Tongue (tissue), 2 donors: ENCODE data around the gene ASIC2. TPM values are rescaled to one million over a fixed set of nuclear protein-coding genes. Genes with fewer than 3 reads are reported as not detected.

Experiments used
- DNase-seq: peaks from one replicate; pipeline ENCODE4 v3.0.0-alpha.2; 2015
- total RNA-seq: library from RNA; depleted of rRNA; stranded (reverse); fragments of >200 nt; gene quantifications from one replicate; pipeline ENCODE4 v1.2.3, GENCODE V29; 2014

The ASIC2 gene
- total RNA-seq, 1 donor from 2014 or later, result 0.10 TPM

DNA sequence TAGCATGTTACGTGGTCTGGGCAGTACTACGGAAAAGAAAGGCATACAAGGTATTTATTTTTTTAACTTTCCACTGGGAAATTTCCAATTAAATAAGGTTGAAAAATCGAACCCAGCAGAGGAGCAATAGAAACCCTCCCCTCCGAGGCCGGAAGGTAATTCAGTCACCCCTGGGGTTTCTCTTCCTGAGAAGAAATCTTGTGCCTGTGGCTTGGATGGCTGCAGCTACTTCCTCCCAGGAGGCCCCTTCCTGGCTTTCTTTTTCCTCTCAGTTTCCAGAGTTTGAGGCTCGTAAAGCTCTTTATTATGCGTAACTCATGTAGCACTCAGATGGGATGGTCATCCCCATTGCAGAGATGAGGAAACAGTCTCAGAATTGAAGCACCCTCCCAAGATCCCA lies 140.3 kb downstream of the ASIC2 start:
- no peak for DNase-seq

GRCh38 chr17:33151565-33151964 lies 141.5 kb downstream of the ASIC2 start:
- no peak for DNase-seq

GRCh38 chr17:33145941-33146340 lies 147.2 kb downstream of the ASIC2 start:
- DNase-seq, result no peak

DNA sequence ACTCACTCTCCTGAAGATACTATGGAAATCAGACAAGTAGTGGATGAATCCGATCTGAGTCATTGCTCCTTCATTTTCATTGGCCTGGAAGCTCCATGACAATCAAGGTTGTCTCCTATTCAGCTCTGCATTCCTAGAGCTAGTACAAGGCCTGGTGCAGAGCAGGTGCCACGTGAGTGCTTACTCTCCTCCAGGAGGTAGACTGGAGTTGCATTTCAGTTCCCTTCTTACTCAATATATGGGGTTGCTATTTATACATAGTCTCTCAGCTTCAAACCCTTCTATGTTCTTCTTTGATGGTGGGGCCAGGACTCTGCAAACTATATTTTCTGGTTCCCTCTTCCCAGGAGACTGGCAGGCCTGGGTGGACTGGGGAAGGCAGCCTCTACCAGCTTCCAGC lies 148.3 kb downstream of the ASIC2 start:
- DNase-seq, result no peak

DNA sequence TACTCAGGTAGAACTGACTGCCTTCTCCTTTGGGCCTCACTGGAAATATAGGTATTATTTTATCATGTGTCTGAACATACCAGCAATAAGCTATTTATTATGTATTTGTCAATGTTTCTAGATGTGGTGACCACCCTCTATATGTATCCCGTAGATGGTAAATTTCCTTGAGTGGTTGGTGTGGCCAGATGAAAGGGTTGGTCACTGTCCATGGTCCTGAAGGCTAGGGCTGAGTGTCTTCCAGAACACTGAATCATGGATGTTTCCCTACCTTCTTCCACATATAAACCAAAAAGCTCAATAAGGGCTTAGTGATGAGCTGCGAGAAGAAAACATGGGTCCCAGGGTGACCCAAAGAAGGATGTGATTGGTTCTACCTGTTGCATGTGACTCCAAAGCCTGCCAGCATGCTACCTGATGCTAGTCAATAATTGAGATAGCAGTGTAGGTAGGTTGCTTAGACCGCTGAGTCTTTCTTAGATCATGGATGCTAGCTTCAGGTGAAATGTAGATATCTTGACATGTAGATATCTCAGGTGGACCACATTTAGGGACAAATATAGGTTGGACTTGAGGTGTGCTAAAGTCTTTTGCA lies 150.3 kb downstream of the ASIC2 start:
- peak; percentile 72 for DNase-seq

DNA sequence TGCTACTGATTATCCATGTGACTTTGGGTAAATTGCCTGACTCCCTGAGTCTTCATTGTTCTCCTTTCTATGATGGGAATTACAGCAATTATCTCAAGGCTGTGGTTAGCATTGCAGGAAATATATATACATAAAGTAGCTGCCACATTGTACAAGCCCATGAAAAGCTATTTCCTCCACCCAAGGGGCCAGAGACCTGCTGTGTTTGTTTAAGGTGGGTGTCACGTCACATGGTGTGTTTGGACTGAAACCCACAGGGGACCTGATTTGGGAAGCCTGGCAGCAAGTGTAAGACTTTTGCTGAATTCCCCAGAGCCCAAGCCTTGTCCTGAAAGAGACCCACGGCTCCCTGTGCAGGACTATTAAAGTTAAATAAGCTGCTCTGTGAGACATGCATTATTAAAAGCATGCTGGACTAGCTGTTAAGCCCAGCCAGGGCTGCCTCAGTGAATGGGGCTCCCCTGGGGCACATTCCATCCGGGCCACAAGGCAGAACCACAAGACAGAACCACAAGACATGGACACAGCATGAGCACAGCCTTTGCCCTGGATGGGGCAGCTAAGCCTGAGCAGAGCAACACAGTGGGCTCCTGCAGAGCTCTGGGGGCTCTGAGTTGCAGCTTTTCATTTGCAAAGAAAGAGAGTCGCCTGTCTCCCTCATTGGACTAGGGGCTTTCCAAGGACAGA lies 152.5 kb downstream of the ASIC2 start:
- DNase-seq, result no peak

GRCh38 chr17:33138627-33139026 lies 154.5 kb downstream of the ASIC2 start:
- DNase-seq, result no peak

DNA sequence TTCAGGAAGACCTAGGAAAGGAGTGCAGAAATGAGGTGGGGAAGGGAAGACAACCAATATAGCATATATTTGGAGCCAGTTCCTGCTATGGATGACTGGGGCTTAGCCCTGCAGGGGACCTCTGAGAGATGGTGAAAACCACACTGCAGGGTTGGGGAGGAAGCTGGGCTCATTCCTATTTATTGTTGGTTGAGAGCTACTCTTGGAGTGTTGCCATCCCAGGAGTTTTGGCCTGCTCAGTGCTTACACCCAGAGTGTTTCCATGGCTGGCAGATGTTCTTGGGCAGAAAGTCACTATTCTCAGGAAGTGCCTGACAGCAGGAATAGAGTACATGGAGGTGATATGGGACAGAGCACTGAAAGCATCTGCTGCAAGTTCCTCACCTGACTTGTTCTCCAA lies 155.7 kb downstream of the ASIC2 start:
- no peak for DNase-seq

- no peak for DNase-seq
These were observed 157.4 kb downstream of the ASIC2 start for GRCh38 chr17:33135691-33136090.

GRCh38 chr17:33131620-33132019 lies 161.5 kb downstream of the ASIC2 start:
- no peak for DNase-seq

GRCh38 chr17:33127706-33128105 lies 165.4 kb downstream of the ASIC2 start:
- no peak for DNase-seq

GRCh38 chr17:33126086-33126485 lies 167.0 kb downstream of the ASIC2 start:
- DNase-seq, result no peak

DNA sequence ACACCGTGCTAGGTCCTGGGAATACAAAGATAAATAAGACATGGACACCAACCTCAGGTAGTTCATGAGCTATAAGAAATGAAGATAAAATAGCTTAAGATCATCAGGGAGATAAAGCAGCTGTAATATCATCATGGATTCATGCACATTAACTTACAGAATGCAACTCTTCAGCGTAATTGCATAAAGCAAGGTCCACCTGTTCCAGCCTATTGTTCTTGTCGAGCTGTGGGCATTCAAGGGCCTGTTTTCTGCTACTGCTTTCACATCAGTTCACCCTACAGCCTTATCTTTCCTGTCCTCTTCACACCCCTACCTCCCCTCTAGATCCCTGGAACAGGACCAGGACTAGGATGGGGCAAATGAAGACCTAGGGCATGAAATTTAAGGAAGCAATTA lies 167.5 kb downstream of the ASIC2 start:
- DNase-seq, result no peak

GRCh38 chr17:33124871-33125551 lies 168.1 kb downstream of the ASIC2 start:
- no peak for DNase-seq

- no peak for DNase-seq
These were observed 168.9 kb downstream of the ASIC2 start for GRCh38 chr17:33124185-33124584.

DNA sequence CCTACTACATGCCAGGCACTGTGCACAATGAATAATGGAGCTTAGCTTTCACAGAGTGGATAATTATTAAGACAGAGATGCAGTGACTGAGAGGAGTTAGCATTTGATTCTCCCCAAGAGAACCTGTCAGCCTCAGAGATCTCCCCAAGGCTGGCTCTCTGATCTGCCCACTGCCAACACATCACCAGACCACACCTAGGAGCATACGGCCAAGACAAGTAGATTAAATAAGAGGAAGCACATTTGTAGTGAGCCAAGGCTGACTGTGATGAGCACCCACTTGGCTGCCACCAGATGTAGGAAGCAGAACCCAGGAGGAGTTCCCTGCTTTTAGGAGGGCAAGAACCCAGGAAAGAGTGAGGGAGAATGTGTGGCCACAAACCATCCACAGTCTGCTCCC lies 171.3 kb downstream of the ASIC2 start:
- no peak for DNase-seq

DNA sequence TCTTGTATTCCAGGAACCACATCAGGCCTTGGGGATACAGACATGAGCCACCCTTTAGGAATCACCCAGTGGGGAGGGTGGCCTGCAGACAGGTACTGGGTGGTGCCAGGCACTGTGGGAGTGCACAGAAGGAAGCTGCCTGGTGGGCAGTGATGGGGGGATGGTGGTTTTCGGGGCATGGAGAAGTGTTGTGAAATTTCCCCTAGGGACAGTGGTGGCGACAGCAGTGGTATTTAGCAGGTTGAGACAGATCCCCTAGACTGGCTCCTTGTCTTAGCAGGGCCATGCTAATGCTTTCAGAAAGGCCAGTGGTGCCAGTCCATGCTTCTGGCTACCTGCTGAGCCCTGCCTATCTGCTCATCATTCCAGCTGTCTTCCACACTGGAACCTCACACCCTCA lies 171.8 kb downstream of the ASIC2 start:
- DNase-seq, result no peak

DNA sequence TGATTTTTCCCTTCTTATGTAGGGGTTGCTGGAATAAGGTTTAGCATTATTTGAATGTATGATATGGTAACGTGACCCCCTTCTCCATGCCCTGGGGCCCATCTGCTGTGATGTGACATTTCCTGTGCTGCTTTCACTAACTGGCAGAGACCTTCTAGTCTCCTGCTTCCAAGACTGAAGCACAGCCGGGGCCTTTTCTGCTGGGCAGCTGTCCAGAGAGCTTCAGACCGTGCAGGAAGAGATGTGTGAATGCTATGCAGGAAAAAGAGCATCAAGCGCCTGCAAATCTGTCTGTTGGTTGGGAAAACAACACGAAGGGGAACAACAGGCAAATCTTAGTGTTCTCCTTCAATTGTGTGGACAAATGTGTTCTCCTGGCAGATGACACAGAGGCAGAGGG lies 173.0 kb downstream of the ASIC2 start:
- peak; percentile 76 for DNase-seq

- DNase-seq, result no peak
These were observed 174.6 kb downstream of the ASIC2 start for GRCh38 chr17:33118391-33119075.

GRCh38 chr17:33116021-33116551 lies 177.0 kb downstream of the ASIC2 start:
- DNase-seq, result peak; percentile 62

DNA sequence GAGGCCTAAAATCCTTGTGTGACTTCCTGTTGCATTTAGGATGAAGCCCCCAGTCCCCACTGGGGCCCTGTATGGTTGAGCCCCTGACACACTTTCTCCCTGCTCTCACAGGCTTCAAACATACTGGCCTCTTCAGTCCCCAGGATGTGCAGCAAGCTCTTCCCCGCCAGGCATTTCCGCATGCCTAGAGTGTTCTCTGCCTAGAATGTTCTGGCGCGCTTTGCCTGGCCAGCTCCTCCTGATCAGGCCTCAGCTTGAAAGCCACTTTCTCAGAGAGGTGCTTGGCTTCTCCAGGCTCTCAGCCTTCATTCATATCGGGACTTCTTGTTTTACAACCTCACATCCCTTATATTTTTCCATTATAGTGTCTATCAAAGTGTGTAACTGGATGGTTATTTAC lies 177.7 kb downstream of the ASIC2 start:
- peak; percentile 50 for DNase-seq

GRCh38 chr17:33113991-33114370 lies 179.1 kb downstream of the ASIC2 start:
- peak; percentile 68 for DNase-seq
